ENCODE results near the gene MELK. TPM values are rescaled to one million over a fixed set of nuclear protein-coding genes. Genes with fewer than 3 reads are reported as not detected.

The MELK gene
- total and polyA plus RNA-seq, 2 donors (not counting 1 experiment from before 2014, with no cell fraction given): 14.2 to 21.9 TPM

DNA sequence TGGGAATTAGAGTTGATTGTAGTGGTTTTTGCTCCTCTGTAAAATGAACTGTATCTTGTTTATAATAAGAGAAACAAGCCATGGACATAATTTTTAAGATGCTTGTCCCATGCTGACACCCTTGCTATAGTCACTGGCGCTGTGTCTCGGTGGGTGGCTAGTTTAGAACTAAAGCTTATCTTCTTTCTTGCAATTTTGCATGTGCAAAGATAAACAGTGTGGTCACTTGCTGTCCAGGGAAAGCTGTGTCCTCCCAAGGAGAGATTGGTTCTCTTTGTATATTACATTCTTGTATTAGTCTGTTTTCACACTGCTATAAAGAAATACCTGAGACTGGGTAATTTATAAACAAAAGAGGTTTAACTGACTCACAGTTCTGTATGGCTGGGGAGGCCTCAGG is 143.8 kb downstream of the MELK start:
- Histone ChIP-seq H3K79me2 (ENCODE audit: control insufficient read depth, insufficient read depth, low read length) (no peaks in the 10 kb centered on the region), H3K9me3 (ENCODE audit: control insufficient read depth, insufficient read depth, low read depth, low read length) (no peaks in the 10 kb centered on the region), H3K9ac (ENCODE audit: insufficient read depth, low read length) (no peak overlapping the region), H4K20me1 (ENCODE audit: control insufficient read depth, extremely low read depth, insufficient read depth, low read length) (no peaks in the 10 kb centered on the region), H3K4me2 (ENCODE audit: extremely low read depth, insufficient read depth, low read length) (no peak overlapping the region), H3K4me1 (ENCODE audit: control insufficient read depth, extremely low read depth, insufficient read depth, low read length) (no peaks in the 10 kb centered on the region), H3K27me3 (ENCODE audit: control insufficient read depth, insufficient read depth, low read length) (peaks cover 20% of the 10 kb centered on the region), H3K36me3 (ENCODE audit: control insufficient read depth, insufficient read depth, low read length) (no peaks in the 10 kb centered on the region), H2AFZ (ENCODE audit: low read length) (no peak overlapping the region), H3K4me3 (replicated peaks in 1 of 4; ENCODE audit: control extremely low read depth in 1 of 4, insufficient read depth in 1 of 4, low read depth in 3 of 4, low read length in 4 of 4) (no peak overlapping the region), H3K27ac (ENCODE audit: insufficient read depth, low read length) (no peak overlapping the region)
- DNase-seq (ENCODE audit: low read depth in 2 of 2): peak in 1 of 2 donors; percentile 28
- no peak for TF ChIP-seq EZH2 (IDR thresholded peaks at IDR 0.05; ENCODE audit: low read length, missing control alignments)
- TF ChIP-seq, protein P1, sequence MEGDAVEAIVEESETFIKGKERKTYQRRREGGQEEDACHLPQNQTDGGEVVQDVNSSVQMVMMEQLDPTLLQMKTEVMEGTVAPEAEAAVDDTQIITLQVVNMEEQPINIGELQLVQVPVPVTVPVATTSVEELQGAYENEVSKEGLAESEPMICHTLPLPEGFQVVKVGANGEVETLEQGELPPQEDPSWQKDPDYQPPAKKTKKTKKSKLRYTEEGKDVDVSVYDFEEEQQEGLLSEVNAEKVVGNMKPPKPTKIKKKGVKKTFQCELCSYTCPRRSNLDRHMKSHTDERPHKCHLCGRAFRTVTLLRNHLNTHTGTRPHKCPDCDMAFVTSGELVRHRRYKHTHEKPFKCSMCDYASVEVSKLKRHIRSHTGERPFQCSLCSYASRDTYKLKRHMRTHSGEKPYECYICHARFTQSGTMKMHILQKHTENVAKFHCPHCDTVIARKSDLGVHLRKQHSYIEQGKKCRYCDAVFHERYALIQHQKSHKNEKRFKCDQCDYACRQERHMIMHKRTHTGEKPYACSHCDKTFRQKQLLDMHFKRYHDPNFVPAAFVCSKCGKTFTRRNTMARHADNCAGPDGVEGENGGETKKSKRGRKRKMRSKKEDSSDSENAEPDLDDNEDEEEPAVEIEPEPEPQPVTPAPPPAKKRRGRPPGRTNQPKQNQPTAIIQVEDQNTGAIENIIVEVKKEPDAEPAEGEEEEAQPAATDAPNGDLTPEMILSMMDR (conservative IDR thresholded peaks at IDR 0.05 in 1 of 2, IDR thresholded peaks at IDR 0.05 in 1 of 2; ENCODE audit: low read depth in 1 of 2, low read length in 2 of 2): no peak

DNA sequence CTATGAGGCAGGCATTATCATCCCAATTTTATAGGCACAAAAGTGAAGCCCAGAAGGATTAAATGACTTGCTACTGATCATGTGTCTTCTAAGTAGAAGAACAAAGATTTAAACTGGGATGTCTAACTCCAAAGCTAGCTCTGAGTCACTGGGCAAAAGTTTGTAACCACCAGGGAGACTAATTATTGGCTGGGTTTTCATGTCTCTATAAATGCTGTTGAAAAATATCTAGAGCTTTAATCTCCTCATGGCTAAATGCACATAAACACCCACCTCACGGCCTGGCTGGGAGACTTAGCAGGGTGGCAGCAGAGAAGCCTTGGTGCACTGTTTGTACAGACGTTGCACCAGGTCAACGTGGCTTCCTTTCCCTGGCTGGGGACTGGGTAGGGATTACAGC is 144.6 kb downstream of the MELK start:
- H3K4me3 ChIP-seq (replicated peaks in 1 of 4; ENCODE audit: control extremely low read depth in 1 of 4, insufficient read depth in 1 of 4, low read depth in 3 of 4, low read length in 4 of 4): no peak overlapping the region
- peak in 1 of 2 donors; percentile 19 for DNase-seq (ENCODE audit: low read depth in 2 of 2)
- H3K4me1 ChIP-seq (ENCODE audit: control insufficient read depth, extremely low read depth, insufficient read depth, low read length): no peaks in the 10 kb centered on the region
- TF ChIP-seq, protein P1 (conservative IDR thresholded peaks at IDR 0.05 in 1 of 2, IDR thresholded peaks at IDR 0.05 in 1 of 2; ENCODE audit: low read depth in 1 of 2, low read length in 2 of 2): no peak
- TF ChIP-seq EZH2 (IDR thresholded peaks at IDR 0.05; ENCODE audit: low read length, missing control alignments): no peak
- H3K9ac ChIP-seq (ENCODE audit: insufficient read depth, low read length): no peak overlapping the region
- no peak overlapping the region for H3K27ac ChIP-seq (ENCODE audit: insufficient read depth, low read length)
- no peaks in the 10 kb centered on the region for H3K79me2 ChIP-seq (ENCODE audit: control insufficient read depth, insufficient read depth, low read length)
- no peak overlapping the region for H3K4me2 ChIP-seq (ENCODE audit: extremely low read depth, insufficient read depth, low read length)
- H2AFZ ChIP-seq (ENCODE audit: low read length): no peak overlapping the region
- no peaks in the 10 kb centered on the region for H4K20me1 ChIP-seq (ENCODE audit: control insufficient read depth, extremely low read depth, insufficient read depth, low read length)
- H3K36me3 ChIP-seq (ENCODE audit: control insufficient read depth, insufficient read depth, low read length): no peaks in the 10 kb centered on the region
- no peaks in the 10 kb centered on the region for H3K9me3 ChIP-seq (ENCODE audit: control insufficient read depth, insufficient read depth, low read depth, low read length)
- H3K27me3 ChIP-seq (ENCODE audit: control insufficient read depth, insufficient read depth, low read length): peaks cover 19% of the 10 kb centered on the region

DNA sequence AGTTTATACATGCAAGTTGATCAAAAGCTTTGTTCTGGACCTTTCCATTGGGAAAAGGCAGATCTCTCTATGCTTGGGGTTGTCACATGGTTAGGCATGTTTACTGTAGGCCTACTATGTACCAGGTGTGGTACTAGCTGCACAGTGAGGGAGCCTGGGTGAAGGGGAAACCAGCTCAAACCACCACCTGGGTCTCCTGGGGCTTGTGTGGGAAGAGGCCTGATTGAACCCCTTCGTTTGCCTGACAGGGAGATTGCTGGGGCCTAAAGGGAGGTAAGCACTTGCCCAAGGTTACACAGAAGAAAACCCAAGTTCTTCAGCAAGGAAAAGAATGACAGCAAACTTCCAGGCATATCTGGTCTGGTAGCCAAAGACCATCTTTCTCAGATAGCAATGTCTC is 145.9 kb downstream of the MELK start:
- TF ChIP-seq, protein P1 (conservative IDR thresholded peaks at IDR 0.05 in 1 of 2, IDR thresholded peaks at IDR 0.05 in 1 of 2; ENCODE audit: low read depth in 1 of 2, low read length in 2 of 2): no peak
- no peak for TF ChIP-seq EZH2 (IDR thresholded peaks at IDR 0.05; ENCODE audit: low read length, missing control alignments)
- H3K27ac ChIP-seq (ENCODE audit: insufficient read depth, low read length): no peak overlapping the region
- H2AFZ ChIP-seq (ENCODE audit: low read length): no peak overlapping the region
- no peaks in the 10 kb centered on the region for H3K4me1 ChIP-seq (ENCODE audit: control insufficient read depth, extremely low read depth, insufficient read depth, low read length)
- no peaks in the 10 kb centered on the region for H3K36me3 ChIP-seq (ENCODE audit: control insufficient read depth, insufficient read depth, low read length)
- no peaks in the 10 kb centered on the region for H3K9me3 ChIP-seq (ENCODE audit: control insufficient read depth, insufficient read depth, low read depth, low read length)
- no peaks in the 10 kb centered on the region for H4K20me1 ChIP-seq (ENCODE audit: control insufficient read depth, extremely low read depth, insufficient read depth, low read length)
- H3K27me3 ChIP-seq (ENCODE audit: control insufficient read depth, insufficient read depth, low read length): peaks cover 19% of the 10 kb centered on the region
- no peak overlapping the region for H3K4me3 ChIP-seq (replicated peaks in 1 of 4; ENCODE audit: control extremely low read depth in 1 of 4, insufficient read depth in 1 of 4, low read depth in 3 of 4, low read length in 4 of 4)
- no peak overlapping the region for H3K9ac ChIP-seq (ENCODE audit: insufficient read depth, low read length)
- no peak for DNase-seq (ENCODE audit: low read depth in 2 of 2)
- H3K79me2 ChIP-seq (ENCODE audit: control insufficient read depth, insufficient read depth, low read length): no peaks in the 10 kb centered on the region
- H3K4me2 ChIP-seq (ENCODE audit: extremely low read depth, insufficient read depth, low read length): no peak overlapping the region
